CD8-positive, alpha-beta memory T cell (primary cell): ENCODE measurements around the gene SHISA6. TPM values are rescaled to one million over a fixed set of nuclear protein-coding genes. Genes with fewer than 3 reads are reported as not detected.

Experiments
- CTCF ChIA-PET: fragments of 350-600 bp; sonication (Branson Sonifier 250); formaldehyde crosslinking; loops from one replicate; lab custom pipeline; 2021; ENCODE audit warnings: antibody characterized with exemption; lab: Charles Lee
- POLR2A ChIA-PET: fragments of 350-600 bp; sonication (Branson Sonifier 250); formaldehyde crosslinking; loops from one replicate; lab custom pipeline; 2021; ENCODE audit warnings: antibody characterized with exemption; lab: Charles Lee
- DNase-seq, 5 donors: peaks; one replicate each; pipeline versions ENCODE4 v3.0.0 to v3.0.0-alpha.2; 2020 to 2022; ENCODE audit warnings: mixed read lengths in 1 of 5
- H3K27ac ChIP-seq: one replicate; pipeline ENCODE4 v1.7.0; 2013; ENCODE audit warnings: low read depth, mild to moderate bottlenecking, low read length, moderate library complexity
- H3K27me3 ChIP-seq: 2 replicates; pipeline ENCODE4 v1.7.0; 2013; ENCODE audit warnings: low read length, mild to moderate bottlenecking; ENCODE audit not compliant: insufficient read depth, poor library complexity, severe bottlenecking
- H3K36me3 ChIP-seq: 2 replicates; pipeline ENCODE4 v1.7.0; 2013; ENCODE audit warnings: mild to moderate bottlenecking, low read length, moderate library complexity; ENCODE audit not compliant: insufficient read depth
- H3K4me1 ChIP-seq: 2 replicates; pipeline ENCODE4 v1.7.0; 2013; ENCODE audit warnings: mild to moderate bottlenecking, low read length, moderate library complexity; ENCODE audit not compliant: insufficient read depth
- H3K4me3 ChIP-seq: 2 replicates; pipeline ENCODE4 v1.7.0; 2013; ENCODE audit warnings: mild to moderate bottlenecking, low read length
- H3K9me3 ChIP-seq: 2 replicates; pipeline ENCODE4 v1.7.0; 2013; ENCODE audit warnings: mild to moderate bottlenecking, low read length
- H3K27ac Mint-ChIP-seq, 8 donors: one replicate each; pipeline ENCODE4 v1.8.0; 2020 to 2021; ENCODE audit warnings: mixed read lengths in 8 of 8, mild to moderate bottlenecking in 6 of 8, inconsistent platforms in 3 of 8, moderate library complexity in 3 of 8
- H3K27me3 Mint-ChIP-seq, 2 donors: one replicate each; pipeline ENCODE4 v1.8.0; 2020 to 2021; ENCODE audit warnings: mixed read lengths in 2 of 2, mild to moderate bottlenecking in 1 of 2, moderate library complexity in 1 of 2
- H3K36me3 Mint-ChIP-seq, 3 donors: one replicate each; pipeline ENCODE4 v1.8.0; 2020 to 2021; ENCODE audit warnings: mixed read lengths in 3 of 3, inconsistent platforms in 1 of 3, mild to moderate bottlenecking in 1 of 3
- H3K4me1 Mint-ChIP-seq, 3 donors: one replicate each; pipeline ENCODE4 v1.8.0; 2020 to 2021; ENCODE audit warnings: mixed read lengths in 3 of 3, inconsistent platforms in 1 of 3, mild to moderate bottlenecking in 1 of 3
- H3K4me3 Mint-ChIP-seq, 7 donors: one replicate each; pipeline ENCODE4 v1.8.0; 2020 to 2021; ENCODE audit warnings: mixed read lengths in 7 of 7, mild to moderate bottlenecking in 6 of 7, moderate library complexity in 4 of 7, inconsistent platforms in 2 of 7
- H3K9me3 Mint-ChIP-seq, 5 donors: one replicate each; pipeline ENCODE4 v1.8.0; 2020 to 2022; ENCODE audit warnings: mixed read lengths in 5 of 5, mild to moderate bottlenecking in 3 of 5, moderate library complexity in 2 of 5, inconsistent platforms in 1 of 5
- polyA plus RNA-seq: library from polyadenylated mRNA; unstranded; fragments of 300-500 nt; fragmentation: Illumina TruSeq; gene quantifications from one replicate; pipeline ENCODE4 v1.2.3, GENCODE V29; 2021
- total RNA-seq, 2 experiments: library from RNA; stranded (reverse); gene quantifications; one replicate each; pipeline ENCODE4 v1.2.3, GENCODE V29; 2021

Gene SHISA6
- total and polyA plus RNA-seq, 3 experiments from 2014 or later = not detected

DNA sequence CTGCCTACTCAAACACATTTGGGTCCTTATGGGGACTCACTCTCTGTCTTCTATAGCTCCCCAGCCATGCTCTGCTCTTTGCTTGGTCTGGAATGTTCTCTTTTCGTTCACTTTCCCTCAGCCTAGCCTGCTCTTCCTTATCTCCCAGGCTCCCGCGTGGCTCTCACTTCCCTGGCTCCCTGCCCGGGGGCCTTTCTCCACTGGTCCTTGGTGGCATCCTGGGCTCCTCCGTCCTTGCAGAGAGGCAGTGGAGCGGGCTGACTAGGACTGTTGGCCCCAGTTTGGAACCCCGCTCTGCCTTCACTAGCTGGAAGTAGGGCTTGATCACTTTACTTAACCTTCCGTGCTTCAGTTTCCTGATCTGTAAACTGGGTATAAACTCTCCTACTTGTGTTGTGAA is 31.2 kb downstream of the SHISA6 start:
- Histone ChIP-seq H3K4me3 (no peak overlapping the region), H3K27ac (no peak overlapping the region), H3K9me3 (no peaks in the 10 kb centered on the region), H3K27me3 (no peaks in the 10 kb centered on the region), H3K4me1 (no peaks in the 10 kb centered on the region), H3K36me3 (no peaks in the 10 kb centered on the region)
- peaks cover 3 to 10% (median 9%) of the 10 kb centered on the region in 5 donors for H3K9me3 Mint-ChIP-seq
- ChIA-PET CTCF (no interaction called here), POLR2A (no interaction called here)
- H3K36me3 Mint-ChIP-seq = no peaks in the 10 kb centered on the region
- H3K27me3 Mint-ChIP-seq = peaks cover 0 to 6% of the 10 kb centered on the region in 2 donors
- no peak overlapping the region for H3K27ac Mint-ChIP-seq
- DNase-seq = no peak
- H3K4me1 Mint-ChIP-seq = no peaks in the 10 kb centered on the region
- no peak overlapping the region for H3K4me3 Mint-ChIP-seq

DNA sequence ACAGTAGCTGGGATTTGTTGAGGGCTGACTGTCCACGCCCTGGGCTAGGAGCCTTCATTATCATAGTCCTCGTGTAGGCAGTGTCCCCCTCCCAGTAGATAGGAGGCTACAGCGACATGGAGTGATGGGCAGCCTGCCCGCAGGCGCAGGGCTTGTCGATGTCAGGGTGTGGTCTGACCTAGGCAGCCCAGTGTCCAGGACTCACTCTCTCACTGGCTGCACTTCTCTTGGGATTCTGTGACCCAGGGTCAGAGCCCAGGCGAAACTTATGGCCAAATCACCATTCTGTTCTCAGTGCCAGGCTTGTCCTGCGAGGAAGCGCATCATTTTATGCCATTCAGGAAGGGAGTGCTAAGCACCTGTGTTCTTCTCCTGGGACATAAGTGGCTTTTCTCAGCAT is 32.6 kb downstream of the SHISA6 start:
- no peak overlapping the region for H3K4me3 Mint-ChIP-seq
- no peak for DNase-seq
- Histone ChIP-seq H3K36me3 (no peaks in the 10 kb centered on the region), H3K4me3 (no peak overlapping the region), H3K27me3 (no peaks in the 10 kb centered on the region), H3K4me1 (no peaks in the 10 kb centered on the region), H3K9me3 (no peaks in the 10 kb centered on the region), H3K27ac (no peak overlapping the region)
- no peak overlapping the region for H3K27ac Mint-ChIP-seq
- peaks cover 0 to 6% of the 10 kb centered on the region in 2 donors for H3K27me3 Mint-ChIP-seq
- no peaks in the 10 kb centered on the region for H3K4me1 Mint-ChIP-seq
- H3K36me3 Mint-ChIP-seq = no peaks in the 10 kb centered on the region
- peaks cover 0 to 13% (median 10%) of the 10 kb centered on the region in 5 donors for H3K9me3 Mint-ChIP-seq
- CTCF ChIA-PET = no interaction called here
- POLR2A ChIA-PET = no interaction called here

DNA sequence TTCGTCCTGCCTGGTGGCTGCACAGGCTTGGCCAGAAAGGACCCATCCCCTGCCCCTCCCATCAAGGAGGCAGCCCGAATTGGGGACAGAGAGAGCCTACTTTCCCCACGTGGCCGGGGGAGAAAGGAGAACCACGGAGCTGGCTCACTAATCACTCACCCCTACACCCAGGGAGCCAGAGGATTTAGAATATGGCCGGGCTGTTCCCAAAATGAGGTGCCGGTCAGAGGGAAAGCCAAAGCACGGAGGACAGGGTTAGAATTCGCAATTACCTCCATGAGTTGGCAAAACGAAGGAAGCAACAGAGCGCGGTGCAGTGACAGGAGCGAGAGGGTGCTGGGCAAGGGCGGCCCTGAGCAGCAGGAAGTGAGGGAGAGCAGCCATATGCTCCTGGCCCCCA is 33.1 kb downstream of the SHISA6 start:
- Mint-ChIP-seq H3K4me3 (no peak overlapping the region), H3K4me1 (no peaks in the 10 kb centered on the region), H3K27ac (no peak overlapping the region), H3K27me3 (peaks cover 0 to 6% of the 10 kb centered on the region in 2 donors), H3K36me3 (no peaks in the 10 kb centered on the region), H3K9me3 (peaks cover 0 to 13% (median 10%) of the 10 kb centered on the region in 5 donors)
- DNase-seq = no peak
- no peak overlapping the region for H3K4me3 ChIP-seq
- POLR2A ChIA-PET = no interaction called here
- no peaks in the 10 kb centered on the region for H3K9me3 ChIP-seq
- H3K4me1 ChIP-seq = no peaks in the 10 kb centered on the region
- no peaks in the 10 kb centered on the region for H3K36me3 ChIP-seq
- CTCF ChIA-PET = no interaction called here
- no peaks in the 10 kb centered on the region for H3K27me3 ChIP-seq
- H3K27ac ChIP-seq = no peak overlapping the region

DNA sequence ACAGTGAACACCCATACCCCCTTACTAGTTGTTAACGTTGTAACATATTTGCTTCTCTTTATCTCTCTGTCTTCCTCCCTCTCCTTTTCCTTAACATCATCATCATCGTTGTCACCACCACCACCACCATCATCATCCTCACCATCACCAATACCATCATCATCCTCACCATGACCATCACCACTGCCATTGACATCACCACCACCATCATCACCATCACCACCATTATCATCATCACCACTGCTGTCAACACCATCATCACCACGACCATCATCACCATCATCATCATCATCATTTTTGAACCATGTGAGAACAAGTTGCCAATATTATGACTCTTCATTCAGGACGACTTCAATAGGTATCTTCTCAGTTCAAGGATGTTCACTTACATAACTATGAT is 35.5 kb downstream of the SHISA6 start:
- no peaks in the 10 kb centered on the region for H3K27me3 ChIP-seq
- no peak for DNase-seq
- peaks cover 4 to 11% (median 10%) of the 10 kb centered on the region in 5 donors for H3K9me3 Mint-ChIP-seq
- H3K36me3 ChIP-seq = no peaks in the 10 kb centered on the region
- no peak overlapping the region for H3K27ac ChIP-seq
- peaks cover 0 to 5% of the 10 kb centered on the region in 2 donors for H3K27me3 Mint-ChIP-seq
- H3K4me3 ChIP-seq = no peak overlapping the region
- H3K27ac Mint-ChIP-seq = no peak overlapping the region
- H3K36me3 Mint-ChIP-seq = no peaks in the 10 kb centered on the region
- H3K4me1 Mint-ChIP-seq = no peaks in the 10 kb centered on the region
- H3K4me3 Mint-ChIP-seq = no peak overlapping the region
- ChIA-PET POLR2A (no interaction called here), CTCF (no interaction called here)
- no peaks in the 10 kb centered on the region for H3K9me3 ChIP-seq
- H3K4me1 ChIP-seq = no peaks in the 10 kb centered on the region

DNA sequence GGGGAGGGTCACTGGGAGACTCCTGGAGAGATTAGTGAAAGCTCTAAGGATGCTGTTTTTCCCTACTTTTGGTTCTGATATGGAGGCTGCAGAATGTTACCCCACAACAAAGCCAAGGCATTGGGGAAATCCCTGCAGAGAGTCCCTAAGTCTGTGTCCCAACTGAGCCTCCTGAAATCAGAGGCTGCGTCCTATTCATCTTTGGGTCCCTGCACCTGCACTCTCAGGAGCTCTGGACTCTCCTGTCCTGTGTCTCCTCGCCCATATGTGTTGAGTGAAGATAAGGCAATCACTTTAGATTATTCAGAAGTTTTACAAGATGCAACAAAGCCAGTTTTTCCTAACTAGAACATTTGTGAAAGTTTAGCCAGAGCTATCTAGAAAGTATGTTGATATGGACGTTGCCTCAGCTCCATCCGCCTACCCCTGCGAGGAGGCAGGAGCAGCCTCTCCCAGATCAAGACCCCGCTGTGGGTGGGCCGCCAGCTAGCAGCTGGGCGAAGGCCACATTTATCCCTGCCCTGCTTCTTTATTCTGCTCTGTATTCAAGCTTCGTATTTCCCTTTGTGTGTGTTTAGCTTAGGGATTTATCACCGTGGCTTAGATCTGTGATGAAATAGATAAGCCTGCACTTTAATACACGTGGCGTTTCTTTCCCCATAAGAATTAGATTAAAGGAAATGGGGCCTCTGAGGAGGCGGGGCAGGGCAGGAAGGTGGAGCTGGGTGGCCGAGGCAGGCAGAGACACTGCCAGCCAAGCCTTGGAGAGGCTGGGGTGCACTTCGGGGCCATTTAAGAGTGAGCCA is 37.4 kb downstream of the SHISA6 start:
- Mint-ChIP-seq H3K27me3 (peaks cover 0 to 1% of the 10 kb centered on the region in 2 donors), H3K4me3 (no peak overlapping the region), H3K27ac (no peak overlapping the region), H3K9me3 (peaks cover 4 to 9% (median 6%) of the 10 kb centered on the region in 5 donors), H3K4me1 (no peaks in the 10 kb centered on the region), H3K36me3 (no peaks in the 10 kb centered on the region)
- Histone ChIP-seq H3K36me3 (no peaks in the 10 kb centered on the region), H3K27ac (no peak overlapping the region), H3K4me3 (no peak overlapping the region), H3K27me3 (no peaks in the 10 kb centered on the region), H3K9me3 (no peaks in the 10 kb centered on the region), H3K4me1 (no peaks in the 10 kb centered on the region)
- ChIA-PET POLR2A (no interaction called here), CTCF (no interaction called here)
- DNase-seq = no peak

DNA sequence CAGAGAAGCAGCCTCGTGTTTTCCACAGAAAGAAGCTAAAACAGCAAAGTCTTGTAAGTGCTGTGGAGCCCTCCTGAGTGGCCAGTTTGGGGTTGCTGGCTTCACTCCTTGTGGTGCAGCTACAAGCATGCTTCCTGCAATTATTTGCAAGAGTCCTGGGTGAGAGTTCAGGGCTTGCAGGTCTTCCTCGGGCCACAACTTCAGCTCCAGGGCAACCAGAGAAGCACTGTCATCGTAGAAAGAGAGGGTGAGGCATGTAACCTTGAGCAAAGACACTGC is 37.9 kb downstream of the SHISA6 start:
- CTCF ChIA-PET = no interaction called here
- Mint-ChIP-seq H3K4me3 (no peak overlapping the region), H3K4me1 (no peaks in the 10 kb centered on the region), H3K27ac (no peak overlapping the region), H3K36me3 (no peaks in the 10 kb centered on the region), H3K27me3 (peaks cover 0 to 1% of the 10 kb centered on the region in 2 donors), H3K9me3 (peaks cover 4 to 9% (median 6%) of the 10 kb centered on the region in 5 donors)
- H3K27me3 ChIP-seq = no peaks in the 10 kb centered on the region
- no peak for DNase-seq
- H3K9me3 ChIP-seq = no peaks in the 10 kb centered on the region
- H3K4me3 ChIP-seq = no peak overlapping the region
- H3K4me1 ChIP-seq = no peaks in the 10 kb centered on the region
- POLR2A ChIA-PET = no interaction called here
- H3K27ac ChIP-seq = no peak overlapping the region
- no peaks in the 10 kb centered on the region for H3K36me3 ChIP-seq

DNA sequence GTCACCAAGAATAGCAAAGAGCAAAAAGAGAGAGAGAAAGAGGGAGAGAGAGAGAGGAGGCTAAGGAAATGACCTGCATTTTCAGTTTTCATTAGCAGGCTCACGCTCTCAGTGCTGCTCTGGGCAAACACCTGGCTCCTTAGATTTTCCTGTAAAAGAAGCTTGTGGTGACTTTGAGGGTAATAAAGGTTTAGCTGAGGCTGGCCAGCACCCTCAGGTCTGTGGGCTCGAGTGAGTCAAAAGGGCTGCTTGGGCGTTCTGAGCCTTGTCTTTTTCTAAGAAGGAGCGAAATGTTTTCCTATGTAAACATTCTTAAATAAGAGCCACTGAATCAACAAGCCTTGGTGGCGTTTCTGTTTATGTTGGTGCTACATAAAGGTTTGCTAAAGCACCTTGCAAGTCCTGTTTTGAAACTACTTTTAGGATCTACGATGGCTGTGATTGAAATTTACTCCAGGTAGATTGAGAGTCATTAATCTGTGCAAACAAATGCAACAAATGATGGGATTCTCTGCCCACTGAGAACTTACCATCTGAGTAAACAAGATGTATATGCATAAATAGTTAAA is 38.8 kb downstream of the SHISA6 start:
- peaks cover 0 to 1% of the 10 kb centered on the region in 2 donors for H3K27me3 Mint-ChIP-seq
- no peak for DNase-seq
- CTCF ChIA-PET = no interaction called here

DNA sequence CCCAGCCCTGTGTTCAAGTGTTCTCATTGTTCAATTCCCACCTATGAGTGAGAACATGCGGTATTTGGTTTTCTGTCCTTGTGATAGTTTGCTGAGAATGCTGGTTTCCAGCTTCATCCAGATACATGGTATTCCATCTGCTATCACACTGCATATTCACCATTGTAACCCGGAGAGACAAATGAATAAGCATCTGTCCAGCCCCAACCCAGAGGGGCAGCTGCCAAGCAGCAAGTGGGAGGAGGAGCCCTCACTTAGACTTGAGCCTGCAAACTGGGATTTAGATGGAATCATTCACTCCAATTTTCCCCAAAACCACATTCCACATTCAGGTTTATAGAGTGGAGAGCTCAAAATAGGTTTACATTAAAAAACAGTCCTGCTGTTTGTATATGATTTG is 41.6 kb downstream of the SHISA6 start:
- H3K4me3 ChIP-seq = no peak overlapping the region
- H3K27ac ChIP-seq = no peak overlapping the region
- Mint-ChIP-seq H3K27me3 (peaks cover 0 to 1% of the 10 kb centered on the region in 2 donors), H3K4me3 (no peak overlapping the region), H3K4me1 (no peaks in the 10 kb centered on the region), H3K27ac (no peak overlapping the region), H3K9me3 (peaks cover 4 to 13% (median 10%) of the 10 kb centered on the region in 5 donors), H3K36me3 (no peaks in the 10 kb centered on the region)
- DNase-seq = no peak
- H3K4me1 ChIP-seq = no peaks in the 10 kb centered on the region
- H3K36me3 ChIP-seq = no peaks in the 10 kb centered on the region
- POLR2A ChIA-PET = no interaction called here
- H3K27me3 ChIP-seq = no peaks in the 10 kb centered on the region
- CTCF ChIA-PET = no interaction called here
- H3K9me3 ChIP-seq = no peaks in the 10 kb centered on the region

More for the DNA sequence above, 38.8 kb downstream of the SHISA6 start:
- H3K36me3 ChIP-seq = no peaks in the 10 kb centered on the region
- peaks cover 4 to 10% (median 8%) of the 10 kb centered on the region in 5 donors for H3K9me3 Mint-ChIP-seq
- no peaks in the 10 kb centered on the region for H3K9me3 ChIP-seq
- no peaks in the 10 kb centered on the region for H3K36me3 Mint-ChIP-seq
- POLR2A ChIA-PET = no interaction called here
- no peak overlapping the region for H3K4me3 ChIP-seq
- H3K4me1 ChIP-seq = no peaks in the 10 kb centered on the region
- H3K4me1 Mint-ChIP-seq = no peaks in the 10 kb centered on the region
- no peak overlapping the region for H3K27ac ChIP-seq
- H3K27ac Mint-ChIP-seq = no peak overlapping the region
- H3K4me3 Mint-ChIP-seq = no peak overlapping the region
- H3K27me3 ChIP-seq = no peaks in the 10 kb centered on the region
